TTC549 (cell line): ENCODE measurements around the gene HSPB7.

Source experiments
- FAIRE-seq: peaks from 2 replicates; lab custom pipeline; 2012; peaks lifted over from hg19 to GRCh38; lab: Jason Lieb, UNC

Gene HSPB7

DNA sequence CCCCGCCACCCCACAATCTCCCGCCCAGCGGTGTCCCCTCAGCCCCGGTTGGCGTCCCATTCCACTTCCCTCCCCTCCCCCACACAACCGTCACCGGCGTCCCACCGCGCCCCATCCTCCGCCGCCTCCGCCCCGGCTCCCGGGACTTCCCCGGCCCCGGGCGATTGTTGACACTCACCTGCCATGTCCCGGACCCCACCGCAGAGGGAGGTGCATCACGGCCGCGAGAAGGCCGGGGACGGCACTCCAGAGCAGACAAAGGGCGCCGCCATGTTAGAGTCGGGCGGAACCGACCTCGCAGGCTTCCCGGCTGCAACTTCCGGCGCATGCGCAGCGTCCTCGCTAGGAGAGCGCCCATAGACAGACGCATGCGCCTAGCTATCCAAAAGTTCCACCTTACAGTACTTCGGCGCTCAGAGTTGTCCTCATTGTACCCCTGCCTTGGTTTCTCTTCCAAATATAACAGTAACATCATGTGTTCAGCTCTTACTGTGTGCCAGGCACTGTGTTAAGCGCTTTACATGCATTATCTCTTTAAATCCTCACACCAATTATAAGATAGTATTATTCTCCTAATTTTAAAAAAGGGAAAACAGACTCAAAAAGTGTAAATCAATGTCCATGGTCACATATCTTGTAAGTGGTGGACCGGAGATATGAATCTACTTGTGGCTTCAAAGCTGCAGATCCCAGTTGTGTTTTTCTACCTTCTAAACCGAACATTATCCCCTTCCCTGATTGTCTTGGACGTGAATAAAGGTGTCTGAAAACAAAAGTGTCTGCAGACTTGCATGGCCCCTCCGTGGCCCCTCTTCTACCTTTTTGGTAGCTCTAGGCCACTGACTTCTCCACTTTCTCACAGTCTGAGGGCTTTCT, 41.8 kb downstream of the HSPB7 start, which contains the start of gene ZBTB17:
Gene ZBTB17, minus strand, starts transcription at position 297 of the 876 bp plus-strand sequence. CDS start 27,606 bp downstream, outside the sequence.
- FAIRE-seq: no peak

DNA sequence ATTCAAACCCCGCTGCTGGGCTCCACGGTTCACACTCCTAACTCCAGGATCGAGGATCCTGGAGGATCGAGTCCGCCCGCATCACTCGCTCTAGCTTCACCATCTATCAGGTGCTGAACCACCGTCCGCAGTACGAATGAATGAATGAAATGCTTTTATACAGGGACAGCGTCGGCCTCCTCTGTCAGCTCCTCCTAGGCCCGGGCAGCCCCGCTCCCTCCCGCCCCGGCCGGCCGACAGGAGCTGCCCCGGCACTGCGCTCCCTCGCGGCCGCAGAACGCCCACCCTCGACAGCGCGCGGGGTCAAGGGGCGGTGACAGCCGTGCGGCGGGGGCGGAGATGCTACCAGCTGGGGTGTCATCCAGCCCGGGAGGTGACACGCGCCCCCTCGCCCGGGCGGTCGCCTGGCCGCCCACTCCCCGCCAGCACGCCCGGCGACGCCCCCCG, 42.5 kb downstream of the HSPB7 start:
- FAIRE-seq: no peak

DNA sequence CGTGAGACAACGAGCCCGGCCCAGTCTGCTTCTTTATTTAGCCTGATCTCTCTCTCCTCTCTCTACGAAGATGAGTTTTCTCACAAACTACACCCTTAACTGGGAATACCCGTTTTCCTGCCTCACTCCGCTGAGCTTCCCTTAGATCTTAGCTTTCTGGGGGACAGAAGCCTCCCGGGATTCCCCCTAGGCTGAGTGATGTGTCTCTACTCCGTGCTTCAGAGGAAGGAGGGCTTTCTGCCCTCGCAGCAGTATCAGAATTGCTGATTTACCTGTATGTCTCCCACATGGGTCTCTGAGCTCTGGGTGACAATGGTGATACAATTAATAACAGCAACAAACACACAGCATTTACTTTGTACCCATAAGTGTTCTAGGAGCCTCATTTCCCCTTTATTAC, 43.0 kb downstream of the HSPB7 start:
- FAIRE-seq: no peak

DNA sequence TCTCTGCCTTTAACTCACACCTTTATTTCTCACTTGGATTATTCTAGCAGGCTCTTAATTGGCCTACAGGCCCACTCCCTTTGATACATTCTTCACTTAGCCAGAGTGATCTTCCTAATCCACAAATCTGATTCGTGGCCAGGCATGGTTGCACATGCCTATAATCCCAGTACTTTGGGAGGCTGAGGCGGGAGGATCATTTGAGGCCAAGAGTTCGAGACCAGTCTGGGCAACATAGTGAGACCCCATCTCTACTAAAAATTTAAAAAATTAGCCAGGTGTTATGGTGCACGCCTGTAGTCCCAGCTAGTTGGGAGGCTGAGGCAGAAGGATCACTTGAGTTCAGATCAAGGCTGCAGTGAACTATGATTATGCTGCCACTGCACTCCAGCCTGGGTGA, 44.1 kb downstream of the HSPB7 start:
- no peak for FAIRE-seq

DNA sequence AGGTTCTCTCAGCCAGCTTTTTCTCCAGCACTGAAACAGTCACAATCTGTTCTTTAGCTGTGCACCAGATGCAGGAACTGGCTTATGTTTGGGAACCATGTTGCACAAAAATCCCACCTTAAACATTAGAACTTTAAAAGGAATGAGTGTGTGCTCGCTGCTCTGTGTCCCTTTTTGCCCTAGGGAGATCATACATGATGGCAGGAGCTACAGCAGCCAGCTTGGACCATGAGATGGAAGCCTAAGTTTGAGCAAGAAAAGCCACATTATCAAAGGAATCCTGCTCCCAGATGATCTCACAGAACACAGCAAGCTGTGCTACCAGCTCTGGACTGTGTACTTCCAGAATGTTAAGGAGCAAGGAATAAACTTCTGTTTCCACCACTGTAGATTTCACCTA, 45.4 kb downstream of the HSPB7 start:
- no peak for FAIRE-seq

DNA sequence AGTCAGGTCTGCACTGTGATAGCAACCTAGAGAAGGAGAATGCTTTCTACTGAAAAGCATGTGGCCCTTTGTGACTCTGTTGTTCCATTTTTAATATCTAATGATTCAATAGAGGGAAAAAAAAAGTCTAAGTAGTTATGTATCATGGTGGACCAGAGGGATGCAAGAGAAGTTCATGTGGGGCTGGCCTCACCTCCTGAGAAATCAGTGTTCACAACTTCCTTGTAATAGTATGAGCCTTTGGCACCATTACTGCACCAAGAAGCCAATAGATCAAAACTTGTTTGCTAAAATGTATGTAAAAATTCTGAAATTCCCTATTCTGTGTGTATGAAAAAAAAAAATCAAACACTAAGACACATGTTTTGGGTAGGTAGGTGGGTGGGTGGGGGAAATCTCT, 46.9 kb downstream of the HSPB7 start:
- no peak for FAIRE-seq

DNA sequence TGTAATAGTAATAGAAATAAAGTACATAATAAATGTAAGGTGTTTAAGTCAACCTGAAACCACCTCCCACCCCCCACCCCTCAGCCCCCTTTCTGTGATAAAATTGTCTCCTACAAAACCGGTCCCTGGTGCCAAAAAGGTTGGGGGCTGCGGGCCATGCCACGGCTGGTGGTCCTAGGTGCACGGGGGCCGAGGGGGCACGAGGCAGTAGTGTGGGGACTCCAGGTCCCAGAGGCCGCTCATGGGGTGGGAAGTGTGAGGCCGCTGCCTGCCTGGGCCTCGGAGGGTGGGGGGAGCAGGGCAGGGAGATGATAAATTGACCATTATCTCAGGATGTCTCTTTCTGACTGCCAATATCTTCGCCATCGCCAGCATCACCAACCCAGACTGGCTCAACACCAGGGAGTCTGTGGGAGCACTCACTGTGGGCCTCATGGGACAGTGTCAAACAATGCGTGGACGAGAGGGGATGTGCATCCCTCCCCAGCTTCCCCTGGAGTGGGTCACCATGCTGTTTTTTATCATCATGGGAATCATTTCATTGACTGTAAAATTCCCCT, 48.4 kb downstream of the HSPB7 start:
- FAIRE-seq: no peak

DNA sequence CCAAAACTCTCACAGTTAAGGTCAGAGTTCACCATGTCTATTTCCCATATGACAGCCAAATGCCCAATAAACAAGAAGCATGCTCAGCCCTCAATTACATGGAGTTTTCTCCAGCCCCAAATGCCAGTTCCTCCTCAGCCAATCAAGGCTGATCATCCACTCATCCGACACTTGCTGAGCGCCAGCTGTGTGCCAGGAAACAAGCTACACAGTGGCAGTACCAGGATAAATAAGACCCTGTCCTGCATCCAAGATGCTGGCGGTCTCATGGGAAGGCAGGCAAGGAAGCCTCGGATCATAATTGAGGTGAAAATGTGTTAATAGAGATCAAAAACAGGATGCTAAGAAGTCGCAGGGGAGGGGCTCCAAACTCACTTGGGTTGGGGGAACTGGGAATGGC, 49.7 kb downstream of the HSPB7 start:
- FAIRE-seq: no peak

DNA sequence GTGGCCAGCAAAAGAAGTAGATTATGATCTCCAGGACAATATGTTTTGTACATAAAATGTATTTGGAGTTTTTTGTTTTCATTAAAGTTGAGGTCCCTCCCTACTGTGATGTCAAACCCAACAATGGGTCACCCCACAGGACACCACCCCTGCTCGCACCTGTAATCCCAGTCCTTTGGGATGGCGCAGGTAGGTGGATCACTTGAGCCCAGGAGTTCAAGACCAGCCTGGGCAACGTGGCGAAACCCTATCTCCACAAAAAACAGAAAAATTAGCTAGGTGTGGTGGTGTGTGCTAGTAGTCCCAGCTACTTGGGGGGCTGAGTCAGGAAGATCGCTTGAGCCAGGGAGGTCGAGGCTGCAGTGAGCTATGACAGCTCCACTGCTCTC, 50.9 kb downstream of the HSPB7 start:
- FAIRE-seq: no peak

DNA sequence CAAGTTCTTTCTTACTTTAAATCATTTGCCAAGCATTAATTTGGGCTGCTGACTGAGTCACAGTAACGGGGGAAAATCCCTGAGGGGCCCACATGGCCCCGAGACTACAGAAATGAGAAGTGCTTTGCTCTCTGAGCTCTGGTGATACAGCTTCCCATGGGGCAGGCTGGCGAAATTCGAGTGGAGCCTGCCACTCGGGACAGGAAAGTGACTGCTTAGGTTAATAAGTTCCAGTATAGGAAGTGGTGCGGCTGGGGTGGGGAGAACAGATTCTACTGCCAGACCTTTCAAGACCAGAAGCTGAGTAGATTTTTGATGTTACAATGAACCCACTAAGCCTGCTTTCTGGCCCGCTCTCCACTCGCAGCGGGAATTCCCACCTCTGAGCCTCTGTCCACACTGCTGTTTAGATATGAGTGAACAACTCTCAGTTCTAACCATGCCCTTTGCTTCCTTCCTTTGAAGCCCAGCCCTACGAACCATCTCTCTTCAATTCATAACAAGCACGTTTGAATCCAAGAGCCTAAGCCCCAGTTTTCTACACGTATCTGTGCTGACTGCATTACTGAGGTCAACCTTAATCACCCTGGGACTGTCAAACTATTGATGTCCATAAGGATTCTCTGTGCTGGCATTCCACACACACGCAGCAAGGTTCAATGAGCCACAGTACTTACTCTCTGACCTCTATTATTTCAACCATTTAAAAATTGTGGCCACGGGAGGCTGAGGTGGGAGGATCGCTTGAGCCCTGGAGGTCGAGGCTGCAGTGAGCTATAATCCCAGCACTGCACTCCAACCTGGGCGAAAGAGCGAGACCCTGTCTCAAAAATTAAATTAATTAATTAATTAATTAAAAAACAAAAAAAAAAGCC, 51.5 kb downstream of the HSPB7 start:
- no peak for FAIRE-seq

DNA sequence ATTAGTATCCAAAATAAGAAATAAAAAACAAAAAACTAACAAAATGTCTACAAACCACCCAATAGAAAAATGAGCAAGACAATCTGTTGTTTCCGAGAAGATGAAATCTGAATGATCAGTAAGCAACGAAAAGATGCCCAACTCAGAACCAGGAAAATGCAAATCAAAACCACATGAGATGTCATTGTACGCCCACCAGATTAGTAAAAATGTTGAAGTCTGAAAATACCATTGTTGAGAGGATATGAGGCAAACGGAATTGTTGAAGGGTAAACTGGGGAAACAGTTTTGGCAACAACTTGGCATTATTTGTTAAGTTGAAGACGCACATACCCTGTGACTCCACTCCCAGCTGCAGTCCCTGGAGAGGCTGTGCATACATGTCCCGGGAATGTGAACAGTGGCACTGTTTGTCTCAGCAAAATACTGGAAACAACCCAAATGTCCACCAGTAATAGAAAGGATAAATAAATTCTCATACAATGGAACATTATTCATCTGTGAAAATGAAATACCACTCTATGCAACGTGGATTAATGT, 52.5 kb downstream of the HSPB7 start:
- FAIRE-seq: no peak
